ENCODE data around the gene METRN.

DNA sequence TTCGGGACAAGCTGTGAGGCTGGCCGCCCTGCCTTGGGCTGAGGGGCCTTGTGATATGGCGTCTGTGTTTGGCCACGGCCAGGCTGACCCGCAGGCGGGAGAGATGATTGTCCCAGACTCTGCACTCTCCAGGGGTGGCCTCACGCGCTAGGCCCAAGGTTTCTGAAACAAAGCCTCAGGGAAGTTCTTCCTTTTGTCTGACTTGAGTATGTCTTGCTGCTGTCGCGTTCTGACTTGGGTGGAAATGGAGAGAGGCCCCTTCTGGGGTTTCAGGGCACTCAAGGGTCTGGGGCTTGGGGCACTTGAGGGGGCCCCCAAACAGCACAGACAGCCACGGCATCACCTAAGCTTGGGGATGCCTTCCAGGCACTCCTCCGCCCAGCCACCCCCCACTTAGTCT lies 3.8 kb upstream of the METRN start:
- no peak for TF ChIP-seq GATA2 (IDR thresholded peaks at IDR 0.05; ENCODE audit: low read depth, low read length)
- no peak for TF ChIP-seq GATA3 (IDR thresholded peaks at IDR 0.05; ENCODE audit: low read depth, low read length)

All from SH-SY5Y (cell line).